Occipital lobe (tissue), 2 donors: ENCODE data around the gene FSTL1. TPM values are rescaled to one million over a fixed set of nuclear protein-coding genes. Genes with fewer than 3 reads are reported as not detected.
A peak's percentile ranks its signal among the peaks of the same experiment; 100 is the strongest.

Source experiments
- DNase-seq: peaks from one replicate; lab custom pipeline; 2025; lab: John Stamatoyannopoulos, UW
- total RNA-seq: library from RNA; depleted of rRNA; stranded (reverse); fragments of >200 nt; gene quantifications from one replicate; pipeline ENCODE4 v1.2.3, GENCODE V29; 2014

Gene FSTL1
- total RNA-seq, 1 donor from 2014 or later, result 63.8 TPM

DNA sequence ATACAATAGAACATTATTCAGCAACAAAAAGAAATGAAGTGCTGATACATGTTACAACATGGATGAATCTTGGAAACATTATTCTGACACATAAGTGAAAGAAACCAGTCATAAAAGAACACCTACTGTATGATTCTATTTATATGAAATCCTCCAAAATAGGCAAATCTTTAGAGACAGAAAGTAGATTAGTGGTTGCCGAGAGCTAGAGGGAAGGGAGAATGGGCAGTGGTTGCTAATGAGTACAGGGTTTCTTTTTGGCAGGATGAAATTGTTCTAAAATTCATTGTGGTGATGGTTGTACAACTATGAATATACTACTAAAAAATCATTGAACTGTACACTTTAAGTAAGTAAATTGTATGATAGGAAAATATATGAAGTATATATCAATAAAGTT, 95.3 kb downstream of the FSTL1 start:
- DNase-seq, result no peak

DNA sequence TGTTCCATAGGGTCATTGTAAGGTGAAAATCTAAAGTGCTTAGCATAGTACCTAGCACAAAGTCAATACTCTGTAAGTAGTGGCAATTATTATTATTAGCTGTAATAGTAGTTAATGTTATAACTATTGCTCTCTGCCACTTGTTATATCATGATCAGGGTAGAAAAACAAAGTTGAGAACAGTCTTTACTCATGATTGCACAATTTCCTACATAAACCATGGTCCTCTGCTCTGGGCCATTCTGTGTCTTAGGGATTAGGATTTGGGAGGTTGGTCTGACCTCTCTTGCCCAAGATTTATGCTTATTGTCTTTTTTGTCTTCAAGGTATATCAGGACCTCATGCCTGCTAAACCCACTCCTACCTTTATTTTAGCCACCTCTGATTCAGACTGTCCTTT, 97.3 kb downstream of the FSTL1 start:
- DNase-seq, result no peak

DNA sequence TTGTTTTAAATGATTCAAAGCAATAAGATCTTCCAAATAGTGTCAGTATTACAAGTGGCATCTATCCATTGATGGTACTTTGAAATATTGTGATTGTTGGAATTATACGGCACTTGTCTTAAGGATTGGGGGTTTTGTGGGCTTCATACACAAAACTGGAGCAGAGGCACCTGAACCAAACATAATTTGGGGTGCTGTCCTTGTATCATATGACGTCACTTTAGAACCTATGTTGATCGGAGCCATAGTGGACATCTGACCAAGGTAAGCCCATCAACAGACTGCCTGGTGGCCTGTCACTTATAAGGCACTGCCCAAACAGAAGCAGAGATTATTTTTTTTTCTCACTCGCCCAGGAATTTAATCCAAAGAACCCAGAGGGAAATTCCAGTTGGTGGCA, 98.8 kb downstream of the FSTL1 start:
- no peak for DNase-seq

DNA sequence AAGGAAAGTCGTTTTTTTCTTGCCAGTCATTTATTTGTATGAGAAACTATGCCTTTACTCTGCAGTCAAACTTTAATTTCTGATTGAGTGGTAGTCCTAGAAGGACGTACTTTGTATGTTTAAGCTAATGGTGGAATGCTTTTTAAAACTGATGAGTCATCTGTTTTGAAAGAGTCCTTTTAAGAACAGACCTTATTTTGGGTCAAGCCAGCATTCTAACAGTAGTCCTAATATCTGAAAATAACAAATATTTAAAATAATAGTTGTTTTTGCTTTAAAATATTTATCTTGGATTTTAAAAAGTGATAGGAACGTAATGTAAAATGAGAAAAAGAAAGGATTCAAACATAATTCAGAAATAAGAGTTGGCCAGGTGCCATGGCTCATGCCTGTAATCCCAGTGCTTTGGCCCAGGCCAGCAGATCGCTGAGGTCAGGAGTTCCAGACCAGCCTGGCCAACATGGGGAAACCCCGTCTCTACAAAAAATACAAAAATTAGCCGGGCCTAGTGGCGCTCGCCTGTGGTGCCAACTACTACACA, 100.3 kb downstream of the FSTL1 start:
- no peak for DNase-seq

DNA sequence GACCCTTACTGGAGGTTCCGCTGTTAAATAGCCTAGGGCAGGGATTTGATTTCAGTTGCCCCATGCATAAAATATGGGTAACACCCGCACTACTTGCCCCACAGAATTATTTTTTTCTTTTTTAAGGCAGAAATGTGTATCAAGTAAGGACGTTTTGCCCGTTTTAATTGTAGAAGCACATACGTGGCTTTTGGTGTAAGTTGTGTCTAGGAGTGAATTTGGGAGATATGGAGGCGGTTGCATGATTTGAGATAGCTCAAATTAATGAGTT, 101.0 kb downstream of the FSTL1 start:
- no peak for DNase-seq

DNA sequence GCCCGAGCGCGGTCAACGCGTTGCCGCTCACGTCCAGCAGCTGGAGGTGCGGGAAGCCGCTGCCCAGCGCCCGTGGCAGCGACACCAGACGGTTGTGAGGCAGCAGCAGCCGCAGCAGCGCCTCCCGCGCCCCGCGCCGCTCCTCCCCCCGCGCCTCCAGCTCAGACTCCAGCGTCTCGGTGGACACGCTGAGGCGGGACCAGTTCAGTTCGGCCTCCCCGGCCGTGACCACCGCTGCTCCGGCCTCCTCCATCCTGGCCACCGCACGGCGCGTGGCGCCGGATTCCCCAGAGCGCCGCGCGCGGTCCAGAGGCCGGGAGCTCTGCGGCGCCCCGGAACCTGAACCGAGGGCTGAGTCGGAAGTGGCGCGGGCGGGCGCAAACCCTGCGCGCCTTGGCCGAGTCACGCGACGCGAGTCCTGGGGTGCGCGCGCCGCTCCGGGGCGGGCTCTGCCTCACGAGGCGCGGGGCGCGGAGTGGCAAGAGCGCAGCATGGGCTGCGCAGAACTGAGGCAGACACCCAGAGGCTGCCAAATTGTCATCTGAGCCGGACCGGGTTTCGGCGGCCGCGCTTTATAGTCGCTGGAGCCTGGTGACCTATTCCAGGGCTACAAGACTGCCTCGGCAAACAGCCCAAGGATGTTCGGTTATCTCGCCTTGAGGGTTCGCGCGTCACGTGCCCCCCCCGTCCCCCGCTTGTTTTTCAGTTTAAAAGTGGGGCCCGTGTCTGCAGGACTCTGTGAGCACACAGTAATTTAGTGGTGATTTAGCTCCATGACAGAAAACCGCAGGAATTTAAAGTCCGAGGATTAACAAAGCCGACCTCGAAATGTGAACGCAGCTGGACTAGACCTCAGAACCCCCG, 101.6 kb downstream of the FSTL1 start, which contains the start of gene LRRC58:
Gene LRRC58, minus strand, starts transcription at position 364 of the 864 bp plus-strand sequence. Its CDS starts 111 bp downstream, at position 253.
- peak; percentile 88 for DNase-seq

DNA sequence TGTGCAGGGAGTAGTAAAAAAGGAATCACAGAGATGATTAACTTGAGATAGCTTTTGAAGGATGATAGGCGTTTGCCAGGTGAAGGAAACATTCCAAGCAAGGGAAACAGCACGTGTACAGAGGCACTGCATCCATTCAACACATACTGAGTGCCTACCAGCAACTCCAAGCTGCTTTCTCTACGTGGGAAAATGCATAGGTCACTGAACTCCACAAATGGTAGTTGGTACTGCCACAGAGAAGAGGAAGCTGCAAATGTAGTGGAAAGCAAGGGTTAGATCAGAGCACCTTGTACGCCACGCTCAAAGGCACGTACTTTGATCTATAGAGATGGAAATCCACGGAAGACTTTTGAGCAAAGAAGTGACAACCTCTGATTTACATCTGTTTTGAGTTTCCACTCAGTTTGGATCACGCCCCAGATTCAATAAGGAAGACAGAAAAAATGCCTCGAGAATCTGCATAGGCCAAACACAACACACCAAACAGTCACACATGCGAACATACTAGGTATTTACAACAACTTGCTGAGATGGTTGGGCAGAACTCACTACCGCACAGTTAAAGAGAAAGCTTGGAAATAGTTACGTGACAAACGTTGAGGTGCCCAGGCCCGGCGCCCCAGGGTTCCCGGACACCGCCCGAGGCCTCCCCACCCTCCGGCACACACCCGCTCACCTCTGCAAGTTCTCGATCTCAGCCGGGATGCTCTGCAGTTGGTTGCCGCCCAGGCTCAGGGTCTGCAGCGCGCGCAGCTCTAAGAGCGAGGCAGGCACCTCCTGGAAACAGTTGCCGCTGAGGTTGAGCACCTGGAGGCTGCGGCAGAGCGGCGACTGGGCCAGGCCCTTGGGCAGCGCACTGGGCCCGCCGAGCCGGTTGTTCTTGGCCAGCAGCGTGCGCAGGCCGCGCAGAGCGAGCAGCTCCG, 102.5 kb downstream of the FSTL1 start:
- no peak for DNase-seq

DNA sequence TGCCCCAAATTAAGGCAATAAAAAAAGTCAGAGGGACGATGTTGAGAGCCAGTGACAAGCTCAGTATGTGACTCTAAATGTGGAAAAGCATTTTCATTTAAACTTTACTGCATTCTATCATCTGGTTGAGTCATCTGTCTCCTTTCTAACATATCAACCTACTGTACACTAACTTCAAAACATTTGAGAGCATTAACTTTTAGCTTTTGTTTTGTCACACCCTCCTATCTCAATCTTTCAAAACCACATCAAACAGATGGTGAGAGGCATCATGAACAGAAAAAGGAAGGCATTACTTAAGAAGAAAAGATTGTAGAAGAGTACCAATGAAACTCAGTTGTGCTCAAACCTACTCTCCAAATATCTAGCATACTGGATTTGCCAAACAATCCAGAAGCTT, 106.4 kb downstream of the FSTL1 start:
- no peak for DNase-seq

Other genes starting within 250 kb of the FSTL1 start
- 5.6 TPM for gene GPR156, start 165.8 kb downstream of the FSTL1 start, total RNA-seq
- gene LRRC58, start 101.6 kb downstream of the FSTL1 start, total RNA-seq, result 32.6 TPM
- gene NDUFB4, start 145.3 kb upstream of the FSTL1 start, total RNA-seq, result 34.6 TPM
- 1.1 TPM for gene HGD, start 231.2 kb upstream of the FSTL1 start, total RNA-seq